Chondrocyte (in vitro differentiated cells): ENCODE measurements around the gene UBE2Q1. TPM values are rescaled to one million over a fixed set of nuclear protein-coding genes. Genes with fewer than 3 reads are reported as not detected.

Experiments
- DNase-seq: peaks from one replicate; pipeline ENCODE4 v3.0.0; 2021; ENCODE audit warnings: mixed read lengths, low spot score
- H3K27ac Mint-ChIP-seq: one replicate; pipeline ENCODE4 v1.8.0; 2021; ENCODE audit warnings: mild to moderate bottlenecking, moderate library complexity, mixed read lengths; ENCODE audit not compliant: unreplicated experiment
- H3K27me3 Mint-ChIP-seq: 2 replicates; pipeline ENCODE4 v1.8.0; 2021; ENCODE audit warnings: low read depth, mixed read lengths
- H3K36me3 Mint-ChIP-seq: 2 replicates; pipeline ENCODE4 v1.8.0; 2021; ENCODE audit warnings: low read depth, mixed read lengths
- H3K4me1 Mint-ChIP-seq: 2 replicates; pipeline ENCODE4 v1.8.0; 2021; ENCODE audit warnings: low read depth, mild to moderate bottlenecking, mixed read lengths
- H3K4me3 Mint-ChIP-seq: one replicate; pipeline ENCODE4 v1.8.0; 2021; ENCODE audit warnings: mild to moderate bottlenecking, moderate library complexity, mixed read lengths; ENCODE audit not compliant: unreplicated experiment
- H3K9me3 Mint-ChIP-seq: 2 replicates; pipeline ENCODE4 v1.8.0; 2021; ENCODE audit warnings: low read depth, mixed read lengths
- long read RNA-seq: library from polyadenylated mRNA; stranded (forward); transcript quantifications from one replicate; pipeline ENCODE4 v2.0.0, GENCODE V29; 2021
- total RNA-seq: library from RNA; stranded (reverse); gene quantifications from 3 replicates; pipeline ENCODE4 v1.2.1, GENCODE V29; 2021
- TF ChIP-seq, protein P1 (sequence below): fragments of 200-600 bp; sonication (generic); IDR thresholded peaks from 2 replicates; pipeline ENCODE4 v1.5.0; 2021; ENCODE audit warnings: antibody characterized with exemption, mild to moderate bottlenecking, moderate library complexity

UBE2Q1 gene
- 72.2 to 92.6 TPM (median 77.7 TPM) in 3 replicates for total RNA-seq
- long read RNA-seq, transcript UBE2Q1-201 (13 exons, 3,210 nt) = major isoform, 75 of 80 reads
- long read RNA-seq, partial matches to known transcripts = 2 of 80 reads
- long read RNA-seq, other reads (novel, unspliced or antisense) = 3 of 80 reads

DNA sequence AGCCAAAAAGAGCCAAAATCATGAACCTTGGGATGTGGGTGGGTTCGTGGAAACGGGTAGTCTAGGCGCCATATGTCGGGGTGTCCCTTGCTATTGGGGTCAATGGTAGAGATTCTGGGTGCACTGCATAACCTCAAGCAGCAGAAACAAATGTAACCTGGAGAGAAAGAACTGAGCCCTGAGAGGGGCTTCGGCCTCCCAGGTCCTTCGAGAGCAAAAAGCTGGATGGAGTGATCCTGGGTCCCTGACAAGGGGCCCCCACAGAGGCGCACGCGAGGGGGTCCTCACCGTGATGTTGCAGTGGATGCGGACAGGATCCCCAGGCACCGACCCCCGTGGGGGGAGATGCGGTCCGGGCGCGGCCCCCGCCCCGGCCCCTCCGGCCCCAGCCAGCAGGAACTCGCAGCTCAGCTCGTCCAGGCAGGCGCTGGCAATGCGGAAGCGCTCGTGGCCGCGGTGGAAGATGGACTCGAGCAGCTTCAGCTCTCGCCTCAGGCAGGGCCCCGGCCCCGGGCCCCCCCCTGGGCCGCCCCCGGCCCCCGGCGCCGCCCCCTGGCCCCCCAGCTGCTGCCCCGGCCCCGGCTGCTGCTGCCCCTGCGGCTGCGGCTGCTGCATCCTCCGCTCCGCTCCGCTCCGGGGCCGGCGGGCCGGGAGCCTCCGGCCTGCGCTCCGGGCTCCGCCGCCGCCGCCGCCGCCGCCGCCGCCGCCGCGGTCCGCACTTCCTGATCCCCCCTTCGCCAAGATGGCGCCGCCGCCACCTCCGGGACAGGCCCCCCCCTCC, at the start of gene UBE2Q1:
UBE2Q1 (minus strand) TSS at position 724 of the 781 bp plus-strand sequence; CDS start at position 615, 109 bp downstream.
- Mint-ChIP-seq H3K9me3 (no peaks in the 10 kb centered on the region), H3K4me1 (peaks cover 44% of the 10 kb centered on the region)
- no peak for DNase-seq

DNA sequence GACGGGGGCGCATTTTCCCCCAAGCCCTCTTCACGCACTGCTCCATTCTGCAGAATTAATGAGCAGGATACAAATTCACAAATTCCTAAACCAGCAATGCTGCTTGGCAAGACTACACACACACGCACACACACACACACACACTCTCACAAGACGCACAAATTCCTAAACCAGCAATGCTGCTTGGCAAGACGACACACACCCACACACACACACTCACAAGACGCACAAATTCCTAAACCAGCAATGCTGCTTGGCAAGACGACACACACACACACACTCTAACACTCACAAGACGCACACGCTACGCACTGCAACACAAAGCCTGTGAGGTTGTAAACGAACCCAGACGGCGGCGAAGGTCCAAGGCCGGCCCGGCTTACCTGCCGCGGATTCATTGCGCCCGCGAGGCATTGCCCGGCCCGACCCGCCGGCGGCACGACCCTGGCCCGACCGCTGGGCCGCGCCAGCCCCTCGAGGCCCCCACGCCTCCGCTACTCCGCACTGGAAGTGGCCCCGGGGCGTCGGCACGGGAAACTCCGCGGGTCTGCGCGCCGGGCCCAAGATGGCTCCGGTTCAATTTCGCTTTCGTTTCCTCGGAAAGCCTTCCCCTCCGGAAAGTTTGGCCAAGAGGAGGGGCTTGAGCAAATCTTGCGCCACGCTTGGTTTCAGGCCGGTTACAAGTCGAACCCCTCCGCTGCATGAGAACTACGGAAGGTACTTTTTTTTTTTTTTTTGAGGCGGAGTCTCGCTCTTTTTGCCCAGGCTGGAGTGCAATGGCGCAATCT, 49.3 kb upstream of the UBE2Q1 start, which contains the start of gene ADAR:
ADAR (minus strand) TSS at position 578 of the 788 bp plus-strand sequence; CDS start at position 398, 180 bp downstream.
- DNase-seq = no peak
- Mint-ChIP-seq H3K27me3 (no peaks in the 10 kb centered on the region), H3K4me3 (peak within 1 kb of the TSS; percentile 83), H3K9me3 (no peaks in the 10 kb centered on the region), H3K4me1 (peaks cover 46% of the 10 kb centered on the region), H3K36me3 (no peaks in the 10 kb centered on the region), H3K27ac (peak within 1 kb of the TSS; percentile 97)
- TF ChIP-seq, protein P1, sequence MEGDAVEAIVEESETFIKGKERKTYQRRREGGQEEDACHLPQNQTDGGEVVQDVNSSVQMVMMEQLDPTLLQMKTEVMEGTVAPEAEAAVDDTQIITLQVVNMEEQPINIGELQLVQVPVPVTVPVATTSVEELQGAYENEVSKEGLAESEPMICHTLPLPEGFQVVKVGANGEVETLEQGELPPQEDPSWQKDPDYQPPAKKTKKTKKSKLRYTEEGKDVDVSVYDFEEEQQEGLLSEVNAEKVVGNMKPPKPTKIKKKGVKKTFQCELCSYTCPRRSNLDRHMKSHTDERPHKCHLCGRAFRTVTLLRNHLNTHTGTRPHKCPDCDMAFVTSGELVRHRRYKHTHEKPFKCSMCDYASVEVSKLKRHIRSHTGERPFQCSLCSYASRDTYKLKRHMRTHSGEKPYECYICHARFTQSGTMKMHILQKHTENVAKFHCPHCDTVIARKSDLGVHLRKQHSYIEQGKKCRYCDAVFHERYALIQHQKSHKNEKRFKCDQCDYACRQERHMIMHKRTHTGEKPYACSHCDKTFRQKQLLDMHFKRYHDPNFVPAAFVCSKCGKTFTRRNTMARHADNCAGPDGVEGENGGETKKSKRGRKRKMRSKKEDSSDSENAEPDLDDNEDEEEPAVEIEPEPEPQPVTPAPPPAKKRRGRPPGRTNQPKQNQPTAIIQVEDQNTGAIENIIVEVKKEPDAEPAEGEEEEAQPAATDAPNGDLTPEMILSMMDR = peak; percentile 17

More for the DNA sequence above, at the start of gene UBE2Q1:
- Mint-ChIP-seq H3K36me3 (peaks cover 18% of the 10 kb centered on the region), H3K4me3 (peak within 1 kb of the TSS; percentile 90), H3K27me3 (no peaks in the 10 kb centered on the region), H3K27ac (peak within 1 kb of the TSS; percentile 98)
- TF ChIP-seq, protein P1 = no peak

DNA sequence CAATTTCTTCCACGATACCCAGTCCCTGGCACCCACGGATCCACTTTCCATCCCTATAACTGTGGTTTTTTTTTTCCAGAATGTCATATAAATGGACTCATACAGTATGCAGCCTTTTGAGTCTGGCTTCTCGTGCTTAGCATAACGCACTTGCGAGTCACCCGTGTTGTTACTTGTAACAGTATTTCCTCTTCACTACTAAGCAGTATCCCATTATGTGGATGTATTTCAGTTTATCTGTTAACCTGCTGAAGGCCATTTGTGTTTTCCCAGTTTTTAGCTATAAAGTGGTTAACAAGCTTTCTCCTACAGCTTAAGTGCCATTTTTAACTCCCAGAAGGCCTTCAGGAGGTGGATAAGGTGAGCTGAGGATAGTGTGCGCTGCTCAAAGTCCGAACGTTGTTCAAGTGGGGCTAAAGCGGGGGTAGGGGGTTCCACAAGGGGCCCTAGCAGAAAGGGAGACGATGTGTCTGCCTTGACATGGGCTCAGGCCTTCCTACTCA, 48.7 kb upstream of the UBE2Q1 start:
- Mint-ChIP-seq H3K36me3 (no peaks in the 10 kb centered on the region), H3K4me3 (peak overlapping the region; percentile 83), H3K27ac (peak overlapping the region; percentile 97), H3K4me1 (peaks cover 46% of the 10 kb centered on the region), H3K9me3 (no peaks in the 10 kb centered on the region), H3K27me3 (no peaks in the 10 kb centered on the region)
- DNase-seq = no peak
- TF ChIP-seq, protein P1 = no peak

DNA sequence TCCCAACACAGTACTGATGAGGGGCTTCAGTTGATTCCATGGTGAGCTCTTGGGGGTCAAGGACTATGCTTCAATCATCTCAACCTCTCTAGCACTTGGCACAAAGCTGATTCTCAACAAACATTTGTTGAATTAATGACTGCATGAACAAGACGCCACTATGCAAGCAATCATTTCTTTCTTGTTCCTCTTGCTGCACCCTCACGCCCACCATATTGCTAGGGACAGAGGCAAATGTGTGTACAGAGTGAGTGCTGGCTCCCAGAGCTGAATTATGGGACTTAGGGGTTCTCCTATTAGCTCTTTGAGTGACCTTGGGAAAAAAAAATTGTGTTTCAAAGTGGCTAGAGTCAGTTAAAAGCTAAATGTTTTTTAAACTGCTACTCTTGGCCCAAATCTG, 47.1 kb upstream of the UBE2Q1 start:
- Mint-ChIP-seq H3K27me3 (no peaks in the 10 kb centered on the region), H3K36me3 (peaks cover 4% of the 10 kb centered on the region), H3K4me1 (peaks cover 40% of the 10 kb centered on the region), H3K4me3 (no peak overlapping the region), H3K27ac (no peak overlapping the region), H3K9me3 (no peaks in the 10 kb centered on the region)
- TF ChIP-seq, protein P1 = no peak
- no peak for DNase-seq

DNA sequence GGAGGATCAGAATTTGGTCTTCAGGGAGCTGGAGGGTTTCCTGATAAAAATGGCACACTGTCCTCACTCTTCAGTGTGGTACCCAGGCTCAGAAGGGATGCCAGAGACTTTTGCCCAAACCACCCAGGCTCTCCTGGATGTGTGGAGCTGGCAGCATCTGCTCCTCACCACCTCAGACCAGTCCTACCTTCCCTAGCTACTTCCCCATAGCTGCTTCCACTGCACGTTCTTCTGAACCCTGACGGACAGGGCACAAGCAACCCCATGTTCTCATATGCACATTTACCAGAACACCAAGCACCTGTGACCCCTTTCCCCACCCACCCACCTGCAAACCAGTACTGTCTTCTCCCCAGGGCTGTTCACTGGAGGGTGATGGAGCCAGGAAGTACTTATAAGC, 44.9 kb upstream of the UBE2Q1 start:
- Mint-ChIP-seq H3K4me1 (peaks cover 40% of the 10 kb centered on the region), H3K9me3 (no peaks in the 10 kb centered on the region), H3K4me3 (no peak overlapping the region), H3K27me3 (no peaks in the 10 kb centered on the region), H3K36me3 (peaks cover 8% of the 10 kb centered on the region), H3K27ac (no peak overlapping the region)
- TF ChIP-seq, protein P1 = no peak
- DNase-seq = no peak
